Mucosa of stomach (tissue), 1 donor: ENCODE results near the gene KLHL36.
A peak's percentile ranks its signal among the peaks of the same experiment; 100 is the strongest.
"Not testable (repeated sequence)": the region's sequence is repeated elsewhere in the genome, so short reads cannot be mapped to it uniquely, and the experiment has no call there.

Experiments
- H3K27me3 ChIP-seq: one replicate; pipeline ENCODE4 v1.7.0; 2013; ENCODE audit warnings: mild to moderate bottlenecking, low read length; ENCODE audit not compliant: control insufficient read depth, insufficient read depth
- H3K36me3 ChIP-seq: one replicate; pipeline ENCODE4 v1.7.0; 2013; ENCODE audit warnings: low read length; ENCODE audit not compliant: control insufficient read depth, insufficient read depth
- H3K4me1 ChIP-seq: one replicate; pipeline ENCODE4 v1.7.0; 2013; ENCODE audit warnings: mild to moderate bottlenecking, low read length; ENCODE audit not compliant: control insufficient read depth, insufficient read depth
- H3K4me3 ChIP-seq: one replicate; pipeline ENCODE4 v1.7.0; 2013; ENCODE audit warnings: low read length
- H3K9ac ChIP-seq: one replicate; pipeline ENCODE4 v1.7.0; 2013; ENCODE audit warnings: mild to moderate bottlenecking, low read length, moderate library complexity
- H3K9me3 ChIP-seq: one replicate; pipeline ENCODE4 v1.7.0; 2013; ENCODE audit warnings: mild to moderate bottlenecking, low read length, moderate library complexity; ENCODE audit not compliant: control insufficient read depth
- donor health status: Pancreatic carcinoma.

Gene KLHL36

DNA sequence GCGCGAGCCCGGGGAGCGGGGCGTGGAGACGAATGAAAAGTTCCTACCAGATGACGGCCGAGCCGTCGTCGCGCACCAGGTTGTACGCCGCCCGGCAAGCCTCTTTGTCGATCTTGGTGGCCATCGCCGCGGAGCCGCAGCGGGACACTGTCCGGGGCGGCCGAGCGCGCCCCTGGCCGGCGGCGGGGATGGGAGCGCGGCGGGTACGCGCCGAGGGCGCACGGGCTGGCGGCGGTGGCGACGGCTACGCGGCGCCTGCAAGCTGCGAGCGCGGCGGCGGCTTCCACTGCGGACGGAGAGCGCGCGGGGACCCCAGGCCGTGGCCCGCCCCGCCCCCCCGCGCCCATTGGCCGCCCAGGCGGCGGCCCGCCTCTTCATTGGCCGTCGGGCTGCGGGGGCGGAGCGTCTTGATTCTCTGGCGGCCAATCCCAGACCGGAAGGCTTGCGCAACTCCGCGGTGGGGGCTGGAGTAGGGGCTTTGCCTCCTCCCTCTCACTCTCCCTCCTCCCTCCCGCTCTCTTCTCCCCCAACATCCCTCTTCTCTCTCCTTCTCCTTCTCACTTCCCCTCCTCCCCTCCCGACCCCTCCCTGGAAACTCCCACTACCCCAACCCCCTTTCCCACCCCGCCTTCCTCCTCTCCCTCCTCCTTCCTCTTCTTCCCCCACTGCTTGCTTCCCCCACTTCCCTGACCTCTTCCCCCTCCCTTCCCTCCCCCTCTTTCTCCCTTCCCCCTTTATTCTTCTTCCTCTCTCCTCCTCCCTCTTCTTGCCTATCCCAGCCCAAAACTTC is 30.3 kb upstream of the KLHL36 start, which contains the start of gene COTL1:
Gene COTL1, minus strand, starts transcription at position 288 of the 790 bp plus-strand sequence. Its CDS starts 164 bp downstream, at position 124.
- Histone ChIP-seq H3K27me3 (no peaks in the 10 kb centered on the region), H3K4me3 (peak within 1 kb of the TSS; percentile 10), H3K9me3 (no peaks in the 10 kb centered on the region), H3K9ac (peak within 1 kb of the TSS; percentile 71), H3K4me1 (peaks cover 41% of the 10 kb centered on the region), H3K36me3 (peaks cover 3% of the 10 kb centered on the region)

GRCh38 chr16:84618581-84619460 is 29.5 kb upstream of the KLHL36 start:
- Histone ChIP-seq H3K4me1 (peaks cover 34% of the 10 kb centered on the region), H3K9ac (peak overlapping the region; percentile 50), H3K27me3 (no peaks in the 10 kb centered on the region), H3K36me3 (peaks cover 3% of the 10 kb centered on the region), H3K4me3 (peak overlapping the region; percentile 10), H3K9me3 (no peaks in the 10 kb centered on the region)

GRCh38 chr16:84620913-84621312 is 27.4 kb upstream of the KLHL36 start:
- H3K36me3 ChIP-seq, H3K9me3 ChIP-seq, H3K4me3 ChIP-seq, H3K9ac ChIP-seq, H3K27me3 ChIP-seq: not testable (repeated sequence)
- H3K4me1 ChIP-seq, result peaks cover 19% of the 10 kb centered on the region

- no peak overlapping the region for H3K9ac ChIP-seq
- no peak overlapping the region for H3K4me3 ChIP-seq
- H3K36me3 ChIP-seq, result no peaks in the 10 kb centered on the region
- peaks cover 6% of the 10 kb centered on the region for H3K4me1 ChIP-seq
- no peaks in the 10 kb centered on the region for H3K9me3 ChIP-seq
- H3K27me3 ChIP-seq, result no peaks in the 10 kb centered on the region
These were observed 22.8 kb upstream of the KLHL36 start for GRCh38 chr16:84625556-84625955.

DNA sequence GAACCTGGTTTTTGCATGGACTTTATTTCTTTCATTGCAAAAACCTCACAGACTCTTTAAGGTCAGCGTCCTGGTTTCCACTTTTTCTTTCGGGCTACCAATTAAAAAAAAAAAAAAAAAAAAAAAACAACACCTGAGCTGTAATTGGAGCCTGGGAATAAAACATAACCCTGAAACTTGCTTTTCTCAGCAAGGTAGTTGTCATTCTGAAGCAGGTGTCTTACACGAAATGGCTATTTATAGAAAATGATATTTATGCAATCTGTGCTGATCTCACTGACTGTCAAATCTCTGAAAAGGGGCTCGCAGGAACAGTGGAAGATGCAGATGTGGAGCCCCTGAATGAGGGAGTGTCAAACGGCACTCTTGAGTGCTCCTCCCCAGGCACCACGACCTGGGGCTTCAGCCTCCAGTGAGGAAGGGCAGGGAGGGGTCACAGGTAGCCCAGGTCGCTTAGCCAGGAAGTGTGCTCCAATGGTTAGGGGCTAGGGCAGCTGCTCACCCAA is 20.0 kb upstream of the KLHL36 start:
- Histone ChIP-seq H3K27me3 (no peaks in the 10 kb centered on the region), H3K4me1 (no peaks in the 10 kb centered on the region), H3K9me3 (no peaks in the 10 kb centered on the region), H3K9ac (no peak overlapping the region), H3K36me3 (no peaks in the 10 kb centered on the region), H3K4me3 (no peak overlapping the region)

- no peak overlapping the region for H3K4me3 ChIP-seq
- H3K9me3 ChIP-seq, result no peaks in the 10 kb centered on the region
- no peaks in the 10 kb centered on the region for H3K4me1 ChIP-seq
- no peaks in the 10 kb centered on the region for H3K27me3 ChIP-seq
- no peak overlapping the region for H3K9ac ChIP-seq
- no peaks in the 10 kb centered on the region for H3K36me3 ChIP-seq
These were observed 18.7 kb upstream of the KLHL36 start for GRCh38 chr16:84629580-84629979.

DNA sequence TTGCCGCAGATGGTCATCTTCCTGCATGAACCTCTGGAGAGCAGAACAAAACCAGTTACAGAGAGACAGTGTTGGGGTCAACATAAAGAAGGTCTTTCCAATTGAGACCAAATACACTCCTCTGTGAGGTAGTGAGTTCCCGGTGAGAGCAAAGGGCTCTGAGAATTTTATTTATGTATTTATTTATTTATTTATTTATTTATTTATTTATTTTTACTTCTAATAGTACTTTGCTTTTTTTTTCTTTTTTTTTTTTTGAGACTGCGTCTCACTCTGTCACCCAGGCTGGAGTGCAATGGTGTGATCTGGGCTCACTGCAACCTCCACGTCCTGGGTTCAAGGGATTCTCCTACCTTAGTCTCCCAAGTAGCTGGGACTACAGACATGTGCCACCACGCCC is 18.3 kb upstream of the KLHL36 start:
- H3K4me3 ChIP-seq, result no peak overlapping the region
- no peaks in the 10 kb centered on the region for H3K9me3 ChIP-seq
- H3K4me1 ChIP-seq, result no peaks in the 10 kb centered on the region
- H3K36me3 ChIP-seq, result no peaks in the 10 kb centered on the region
- no peaks in the 10 kb centered on the region for H3K27me3 ChIP-seq
- no peak overlapping the region for H3K9ac ChIP-seq

DNA sequence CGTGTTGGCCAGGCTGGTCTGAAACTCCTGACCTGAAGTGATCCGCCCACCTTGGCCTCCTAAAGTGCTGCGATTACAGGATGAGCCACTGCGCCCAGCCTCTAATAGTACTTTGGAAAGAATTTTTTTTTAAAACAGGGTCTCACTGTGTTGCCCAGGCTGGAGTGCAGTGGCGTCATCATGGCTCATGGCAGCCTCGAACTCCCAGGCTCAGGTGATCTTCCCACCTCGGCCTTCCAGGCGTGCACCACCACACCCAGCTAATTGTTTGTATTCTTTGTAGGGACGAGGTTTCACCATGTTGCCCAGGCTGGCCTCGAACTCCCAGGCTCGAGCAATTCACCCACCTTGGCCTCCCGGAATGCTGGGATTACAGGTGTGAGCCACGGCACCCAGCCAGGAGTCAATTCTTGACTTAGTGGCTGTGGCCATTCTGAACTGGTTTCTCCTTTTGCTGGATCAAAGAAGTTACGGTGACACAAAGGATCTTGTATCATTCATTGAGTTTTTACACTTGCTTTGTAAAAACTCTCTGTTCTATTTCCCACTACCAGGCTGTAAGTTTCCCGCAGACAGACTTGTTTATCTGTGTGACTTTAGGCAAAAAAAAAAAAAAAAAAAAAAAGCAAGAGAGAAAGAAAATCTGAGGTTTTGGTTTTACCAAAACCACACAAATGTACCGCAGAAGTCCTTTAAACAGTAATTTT is 17.7 kb upstream of the KLHL36 start:
- Histone ChIP-seq H3K27me3 (no peaks in the 10 kb centered on the region), H3K36me3 (no peaks in the 10 kb centered on the region), H3K9ac (no peak overlapping the region), H3K4me1 (no peaks in the 10 kb centered on the region), H3K9me3 (no peaks in the 10 kb centered on the region), H3K4me3 (no peak overlapping the region)

- no peak overlapping the region for H3K9ac ChIP-seq
- no peaks in the 10 kb centered on the region for H3K9me3 ChIP-seq
- no peak overlapping the region for H3K4me3 ChIP-seq
- H3K4me1 ChIP-seq, result no peaks in the 10 kb centered on the region
- no peaks in the 10 kb centered on the region for H3K36me3 ChIP-seq
- no peaks in the 10 kb centered on the region for H3K27me3 ChIP-seq
These were observed 17.2 kb upstream of the KLHL36 start for GRCh38 chr16:84631153-84631466.

- H3K4me3 ChIP-seq, result no peak overlapping the region
- H3K4me1 ChIP-seq, result no peaks in the 10 kb centered on the region
- no peaks in the 10 kb centered on the region for H3K27me3 ChIP-seq
- no peaks in the 10 kb centered on the region for H3K9me3 ChIP-seq
- no peaks in the 10 kb centered on the region for H3K36me3 ChIP-seq
- H3K9ac ChIP-seq, result no peak overlapping the region
These were observed 16.4 kb upstream of the KLHL36 start for GRCh38 chr16:84631886-84632285.

GRCh38 chr16:84632862-84633261 is 15.4 kb upstream of the KLHL36 start:
- H3K4me3 ChIP-seq, H3K36me3 ChIP-seq, H3K4me1 ChIP-seq, H3K9ac ChIP-seq, H3K9me3 ChIP-seq, H3K27me3 ChIP-seq: not testable (repeated sequence)

GRCh38 chr16:84633622-84634021 is 14.7 kb upstream of the KLHL36 start:
- Histone ChIP-seq H3K36me3 (no peaks in the 10 kb centered on the region), H3K27me3 (no peaks in the 10 kb centered on the region), H3K4me3 (no peak overlapping the region), H3K9ac (no peak overlapping the region), H3K9me3 (no peaks in the 10 kb centered on the region), H3K4me1 (no peaks in the 10 kb centered on the region)
